Chondrocyte (in vitro differentiated cells): Measurements from ENCODE around the gene BCAT1. TPM values are rescaled to one million over a fixed set of nuclear protein-coding genes. Genes with fewer than 3 reads are reported as not detected.

Source experiments
- DNase-seq: peaks from one replicate; pipeline ENCODE4 v3.0.0; 2021; ENCODE audit warnings: mixed read lengths, low spot score
- H3K27ac Mint-ChIP-seq: one replicate; pipeline ENCODE4 v1.8.0; 2021; ENCODE audit warnings: mild to moderate bottlenecking, moderate library complexity, mixed read lengths; ENCODE audit not compliant: unreplicated experiment
- H3K27me3 Mint-ChIP-seq: 2 replicates; pipeline ENCODE4 v1.8.0; 2021; ENCODE audit warnings: low read depth, mixed read lengths
- H3K36me3 Mint-ChIP-seq: 2 replicates; pipeline ENCODE4 v1.8.0; 2021; ENCODE audit warnings: low read depth, mixed read lengths
- H3K4me1 Mint-ChIP-seq: 2 replicates; pipeline ENCODE4 v1.8.0; 2021; ENCODE audit warnings: low read depth, mild to moderate bottlenecking, mixed read lengths
- H3K4me3 Mint-ChIP-seq: one replicate; pipeline ENCODE4 v1.8.0; 2021; ENCODE audit warnings: mild to moderate bottlenecking, moderate library complexity, mixed read lengths; ENCODE audit not compliant: unreplicated experiment
- H3K9me3 Mint-ChIP-seq: 2 replicates; pipeline ENCODE4 v1.8.0; 2021; ENCODE audit warnings: low read depth, mixed read lengths
- CTCF ChIP-seq: fragments of 200-600 bp; sonication (generic); IDR thresholded peaks from 2 replicates; pipeline ENCODE4 v1.5.0; 2021; ENCODE audit warnings: antibody characterized with exemption, mild to moderate bottlenecking, moderate library complexity
- total RNA-seq: library from RNA; stranded (reverse); gene quantifications from 3 replicates; pipeline ENCODE4 v1.2.1, GENCODE V29; 2021

Gene BCAT1
- total RNA-seq, 1 donor from 2014 or later: 240 TPM

GRCh38 chr12:24768415-24768814 lies 180.5 kb downstream of the BCAT1 start:
- no peak for DNase-seq
- peaks cover under 1% of the 10 kb centered on the region for H3K4me1 Mint-ChIP-seq
- H3K27ac Mint-ChIP-seq: no peak overlapping the region
- TF ChIP-seq CTCF: no peak
- H3K36me3 Mint-ChIP-seq: peaks cover 1% of the 10 kb centered on the region
- peaks cover 9% of the 10 kb centered on the region for H3K9me3 Mint-ChIP-seq
- no peaks in the 10 kb centered on the region for H3K27me3 Mint-ChIP-seq
- H3K4me3 Mint-ChIP-seq: no peak overlapping the region

GRCh38 chr12:24767016-24767415 lies 181.9 kb downstream of the BCAT1 start:
- Mint-ChIP-seq H3K36me3 (peaks cover 1% of the 10 kb centered on the region), H3K27ac (no peak overlapping the region), H3K9me3 (peaks cover 9% of the 10 kb centered on the region), H3K4me3 (no peak overlapping the region), H3K4me1 (no peaks in the 10 kb centered on the region), H3K27me3 (no peaks in the 10 kb centered on the region)
- no peak for DNase-seq
- TF ChIP-seq CTCF: no peak

- Mint-ChIP-seq H3K4me1 (no peaks in the 10 kb centered on the region), H3K27ac (no peak overlapping the region), H3K4me3 (no peak overlapping the region), H3K27me3 (no peaks in the 10 kb centered on the region), H3K36me3 (peaks cover 1% of the 10 kb centered on the region), H3K9me3 (peaks cover 9% of the 10 kb centered on the region)
- no peak for DNase-seq
- no peak for TF ChIP-seq CTCF
Measured at GRCh38 chr12:24764712-24765111, 184.2 kb downstream of the BCAT1 start.

- no peak for DNase-seq
- TF ChIP-seq CTCF: no peak
- peaks cover 23% of the 10 kb centered on the region for H3K4me1 Mint-ChIP-seq
- no peak overlapping the region for H3K4me3 Mint-ChIP-seq
- no peaks in the 10 kb centered on the region for H3K36me3 Mint-ChIP-seq
- no peaks in the 10 kb centered on the region for H3K9me3 Mint-ChIP-seq
- H3K27ac Mint-ChIP-seq: no peak overlapping the region
- no peaks in the 10 kb centered on the region for H3K27me3 Mint-ChIP-seq
Measured at GRCh38 chr12:24760606-24761378, 188.1 kb downstream of the BCAT1 start.

GRCh38 chr12:24760162-24760561 lies 188.7 kb downstream of the BCAT1 start:
- Mint-ChIP-seq H3K27ac (no peak overlapping the region), H3K27me3 (no peaks in the 10 kb centered on the region), H3K36me3 (no peaks in the 10 kb centered on the region), H3K4me3 (no peak overlapping the region), H3K4me1 (peaks cover 29% of the 10 kb centered on the region), H3K9me3 (no peaks in the 10 kb centered on the region)
- no peak for TF ChIP-seq CTCF
- no peak for DNase-seq

Other genes with a start within 250 kb of the BCAT1 start
- 0.44 TPM in 1 of 3 replicates, not detected in the others for gene DNAI7, start 246.1 kb upstream of the BCAT1 start, total RNA-seq
- gene ETFRF1, start 246.1 kb upstream of the BCAT1 start, total RNA-seq: 9.9 to 19.5 TPM (median 10.8 TPM) in 3 replicates